GM12878 (cell line): ENCODE measurements around the gene ZSCAN10. TPM values are rescaled to one million over a fixed set of nuclear protein-coding genes. Genes with fewer than 3 reads are reported as not detected.

Source experiments
- ATAC-seq: fragments of 200-7000 bp; cut with Tn5 transposase; 3 replicates; pipeline ENCODE4 v1.9.1; 2020; ENCODE audit warnings: mild to moderate bottlenecking, moderate library complexity
- BruUV-seq: library from RNA; stranded (reverse); fragments of 400-500 nt; replicated peaks from 2 replicates; lab custom pipeline; 2021; lab: Mats Ljungman, UMichigan
- CTCF ChIA-PET: fragments of 300-600 bp; sonication (Branson Sonifier 250); formaldehyde crosslinking; extraction: SDS; loops from one replicate; lab custom pipeline; 2021; ENCODE audit warnings: inconsistent platforms; lab: Yijun Ruan, JAX
- POLR2A ChIA-PET: fragments of 350-600 bp; formaldehyde crosslinking; extraction: SDS; loops from one replicate; lab custom pipeline; 2021; ENCODE audit warnings: inconsistent platforms; lab: Charles Lee
- RAD21 ChIA-PET: fragments of 300-600 bp; sonication (Branson Sonifier 250); formaldehyde crosslinking; loops from one replicate; lab custom pipeline; 2023; ENCODE audit warnings: antibody characterized with exemption; ENCODE audit not compliant: unreplicated experiment; lab: Charles Lee
- SMC1A ChIA-PET: fragments of 300-600 bp; sonication (Branson Sonifier 250); formaldehyde crosslinking; loops from one replicate; lab custom pipeline; 2023; ENCODE audit not compliant: unreplicated experiment, uncharacterized antibody; lab: Charles Lee
- DNase-seq: peaks from one replicate; pipeline ENCODE4 v3.0.0-alpha.2; 2011; ENCODE audit warnings: low read depth, low spot score
- FAIRE-seq: peaks from 3 replicates; lab custom pipeline; 2011; peaks lifted over from hg19 to GRCh38; lab: Jason Lieb, UNC
- H2AFZ ChIP-seq: 2 replicates; pipeline ENCODE4 v1.6.0; 2011; ENCODE audit warnings: low read depth, low read length, control low read depth; ENCODE audit not compliant: control insufficient read depth
- H3K27ac ChIP-seq: 2 replicates; pipeline ENCODE4 v1.5.1; 2011; ENCODE audit warnings: control low read depth; ENCODE audit not compliant: control insufficient read depth, insufficient read depth
- H3K27me3 ChIP-seq, 2 experiments: replicated peaks in 1 of 2; 2 replicates each; pipeline versions ENCODE4 v1.6.0 to v1.6.1; 2011; ENCODE audit warnings: low read length in 1 of 2; ENCODE audit not compliant: control insufficient read depth in 2 of 2, insufficient read depth in 2 of 2
- H3K36me3 ChIP-seq, 2 experiments: 2 replicates each; pipeline ENCODE4 v1.5.1; 2011; ENCODE audit warnings: low read length in 1 of 2; ENCODE audit not compliant: control insufficient read depth in 2 of 2, insufficient read depth in 2 of 2
- H3K4me1 ChIP-seq: 2 replicates; pipeline ENCODE4 v1.6.1; 2011; ENCODE audit warnings: mild to moderate bottlenecking, low read length, moderate library complexity, mixed read lengths; ENCODE audit not compliant: control insufficient read depth, insufficient read depth
- H3K4me2 ChIP-seq: 2 replicates; pipeline ENCODE4 v1.6.0; 2011; ENCODE audit warnings: control low read depth; ENCODE audit not compliant: control insufficient read depth, insufficient read depth
- H3K4me3 ChIP-seq: fragments of 200-600 bp; sonication (generic); 2 replicates; pipeline ENCODE4 v1.5.1; 2016
- H3K79me2 ChIP-seq: 2 replicates; pipeline ENCODE4 v1.6.0; 2011; ENCODE audit warnings: low read length; ENCODE audit not compliant: control insufficient read depth, insufficient read depth
- H3K9ac ChIP-seq: 2 replicates; pipeline ENCODE4 v1.8.0; 2011; ENCODE audit warnings: low read length, control low read depth, mixed read lengths; ENCODE audit not compliant: control insufficient read depth, insufficient read depth
- H3K9me3 ChIP-seq: replicated peaks from 3 replicates; pipeline ENCODE4 v1.5.1; 2011; ENCODE audit warnings: mild to moderate bottlenecking, low read length; ENCODE audit not compliant: control insufficient read depth, insufficient read depth
- H4K20me1 ChIP-seq: 2 replicates; pipeline ENCODE4 v1.6.0; 2011; ENCODE audit not compliant: control insufficient read depth, insufficient read depth
- BHLHE40 ChIP-seq, 2 experiments: fragments of 450-650 bp in 1 of 2; IDR thresholded peaks; 2 replicates each; pipeline ENCODE4 v1.6.1; 2011 to 2017; ENCODE audit warnings: low read depth in 2 of 2, borderline replicate concordance in 1 of 2, improper control_type of control experiment in 1 of 2, low read length in 1 of 2, mild to moderate bottlenecking in 1 of 2
- FOXK2 ChIP-seq: fragments of 450-650 bp; IDR thresholded peaks from 2 replicates; pipeline ENCODE4 v1.6.1; 2017; ENCODE audit warnings: mild to moderate bottlenecking, moderate library complexity
- SKIL ChIP-seq: fragments of 450-650 bp; IDR thresholded peaks from 2 replicates; pipeline ENCODE4 v1.6.1; 2017; ENCODE audit warnings: mild to moderate bottlenecking, low read depth, inconsistent platforms; ENCODE audit not compliant: poor library complexity, severe bottlenecking
- SMC3 ChIP-seq: IDR thresholded peaks from 2 replicates; pipeline ENCODE4 v1.6.1; 2011; ENCODE audit warnings: low read length, improper control_type of control experiment, borderline replicate concordance
- YY1 ChIP-seq: IDR thresholded peaks from 2 replicates; pipeline ENCODE4 v1.6.1; 2011; ENCODE audit warnings: low read depth, mild to moderate bottlenecking, low read length
- WGBS: methylation state at CpG from one replicate; pipeline ENCODE4 v1.1.6; 2016; ENCODE audit warnings: low lambda C conversion rate; ENCODE audit not compliant: insufficient replicate concordance, insufficient coverage; ENCODE audit errors: missing lambda C conversion rate; 5-methylcytosine and 5-hydroxymethylcytosine counted together
- in situ Hi-C: fragments of 300-500 bp; cut with MboI; formaldehyde crosslinking; loops from 9 replicates; pipeline ENCODE4 v1.14.3; 2018; ENCODE audit warnings: mixed read lengths
- intact Hi-C: fragments of 100-400 bp; cut with micrococcal nuclease; formaldehyde crosslinking; loops from one replicate; pipeline ENCODE4 v1.14.2; 2022; ENCODE audit not compliant: unreplicated experiment
- polyA plus RNA-seq, 11 experiments: library from polyadenylated mRNA; depleted of rRNA in 4 of 11; unstranded in 6 of 11; stranded (reverse) in 5 of 11; fragments of >200 nt; fragmentation: Nextera tagmentation in 4 of 11; fragmentation: Illumina TruSeq in 1 of 11; extraction: Ambion mirVana in 4 of 11; extraction: Trizol in 1 of 11; gene quantifications; 1 replicate in 1 of 11; 2 replicates in 10 of 11; pipeline versions ENCODE4 v1.2.1 to v1.2.3, GENCODE V29; 2011 to 2016; ENCODE audit warnings: inconsistent platforms in 2 of 11, missing spikeins in 2 of 11, low read depth in 1 of 11
- total RNA-seq, 4 experiments: library from RNA; depleted of rRNA in 3 of 4; stranded (reverse); fragments of >200 nt in 3 of 4; fragmentation: Illumina TruSeq in 1 of 4; extraction: Trizol in 1 of 4; gene quantifications; 2 replicates each; pipeline versions ENCODE4 v1.2.1 to v1.2.3, GENCODE V29; 2013 to 2021

The ZSCAN10 gene
- total and polyA plus RNA-seq, 10 of the 15 experiments (the other 5 are each of a cell fraction or from before 2014, with no cell fraction given) = 0.06 to 0.33 TPM; not detected in 8

GRCh38 chr16:3099732-3100499, 822 bp upstream of the ZSCAN10 start (continued):
- peak; percentile 69 for TF ChIP-seq SKIL
- TF ChIP-seq YY1 = peak; percentile 93
- no peak for TF ChIP-seq FOXK2

GRCh38 chr16:3099395-3099731, 269 bp upstream of the ZSCAN10 start:
- intact Hi-C loops = no loop called here
- FAIRE-seq (no peak), DNase-seq (no peak), ATAC-seq (no peak)
- ChIA-PET CTCF (interaction anchor here (1.7 to 21.2 kb wide), 3 partner anchors 22 to 67 kb away, joined by 4 to 396 read pairs (median 20); no protein-coding TSS in a partner anchor), RAD21 (interaction anchor here (1.9 to 5.3 kb wide), 3 partner anchors 30 to 33 kb away, joined by 6 to 55 read pairs (median 38); partner anchors contain the start of gene IL32), SMC1A (interaction anchor here (7.4 kb wide), 1 partner anchor 30 kb away, joined by 67 read pairs; no protein-coding TSS in a partner anchor), POLR2A (interaction anchor here (0.7 to 1.7 kb wide), 6 partner anchors 30 to 240 kb away, joined by 3 to 10 read pairs (median 4); no protein-coding TSS in a partner anchor)
- Histone ChIP-seq H4K20me1 (no peaks in the 10 kb centered on the region), H3K79me2 (no peaks in the 10 kb centered on the region), H3K4me2 (no peak overlapping the region), H3K27ac (no peak overlapping the region), H3K9me3 (no peaks in the 10 kb centered on the region), H3K9ac (no peak overlapping the region), H3K27me3 (no peaks in the 10 kb centered on the region), H3K4me3 (no peak overlapping the region), H3K36me3 (no peaks in the 10 kb centered on the region), H3K4me1 (peaks cover 29% of the 10 kb centered on the region), H2AFZ (peak overlapping the region; percentile 83)
- in situ Hi-C loops = loop anchor here (5.0 kb wide), 1 partner anchor 37 kb away; no protein-coding TSS in a partner anchor
- TF ChIP-seq BHLHE40 (IDR thresholded peaks at IDR 0.05; ENCODE audit: borderline replicate concordance in 1 of 2, low read depth in 2 of 2, low read length in 1 of 2) (peak in 1 of 2 experiments; percentile 13; a peak in 1 of 4 replicates), SMC3 (no peak)
- 58% methylated on average over 5 of the region's 5 CpGs for WGBS
- no TSS peak for BruUV-seq
